HG02678 (cell line): Measurements from ENCODE around the gene NGRN.
"Not testable (repeated sequence)": the region's sequence is repeated elsewhere in the genome, so short reads cannot be mapped to it uniquely, and the experiment has no call there.

Experiments used
- ATAC-seq: cut with Tn5 transposase; IDR thresholded peaks from one replicate; pipeline ENCODE4 v1.9.1; 2021; ENCODE audit warnings: mild to moderate bottlenecking, moderate library complexity; ENCODE audit not compliant: unreplicated experiment

The NGRN gene

DNA sequence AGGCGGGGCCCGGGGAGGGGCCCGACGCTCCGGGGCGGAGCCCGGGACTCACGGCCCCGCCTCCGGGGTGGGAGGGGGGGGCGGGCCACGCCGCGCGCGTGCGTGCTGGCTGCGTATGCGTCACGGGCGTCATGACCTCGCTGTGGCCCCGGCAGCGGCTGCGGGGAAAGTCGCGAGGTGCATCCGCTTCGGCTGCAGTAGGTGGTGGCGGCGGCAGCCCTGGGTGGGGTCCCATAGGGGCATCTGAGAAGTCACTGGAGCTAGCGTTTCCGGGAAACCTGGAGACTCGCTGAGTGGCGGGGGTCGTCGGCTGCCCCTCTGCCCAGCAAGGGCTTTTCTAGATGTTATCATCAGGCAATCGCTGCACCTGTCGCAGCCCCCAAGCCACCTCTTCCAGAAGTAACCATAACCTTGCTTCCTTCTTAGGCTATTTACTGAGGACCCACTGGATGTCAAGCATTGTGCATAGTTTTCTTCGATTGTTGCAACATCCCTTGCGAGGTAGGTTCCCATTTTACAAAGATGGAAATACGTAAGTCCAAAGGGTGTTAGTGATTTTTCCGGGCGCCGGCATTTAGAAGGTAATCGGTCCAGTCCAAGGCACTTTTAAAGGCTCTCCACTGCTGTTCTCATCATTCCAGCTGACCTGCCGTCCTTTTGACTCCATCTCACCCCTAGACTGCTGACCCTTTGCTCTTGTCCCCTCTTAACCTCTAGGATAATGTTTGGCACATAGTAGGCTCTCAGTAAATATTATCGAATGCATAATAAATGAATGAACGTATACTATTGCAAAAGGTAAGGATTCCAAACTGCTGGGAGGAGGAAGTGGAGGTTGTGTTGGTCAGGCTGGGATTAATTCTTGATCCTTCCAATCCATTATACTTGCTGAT lies 31.1 kb upstream of the NGRN start, which contains the start of gene GDPGP1:
GDPGP1 (plus strand) TSS at position 114 of the 893 bp plus-strand sequence. CDS start 6,700 bp downstream, outside the sequence.
- peak; percentile 64 for ATAC-seq

GRCh38 chr15:90239371-90239770 lies 26.1 kb upstream of the NGRN start:
- ATAC-seq, result no peak

GRCh38 chr15:90240856-90241255 lies 24.6 kb upstream of the NGRN start:
- no peak for ATAC-seq

DNA sequence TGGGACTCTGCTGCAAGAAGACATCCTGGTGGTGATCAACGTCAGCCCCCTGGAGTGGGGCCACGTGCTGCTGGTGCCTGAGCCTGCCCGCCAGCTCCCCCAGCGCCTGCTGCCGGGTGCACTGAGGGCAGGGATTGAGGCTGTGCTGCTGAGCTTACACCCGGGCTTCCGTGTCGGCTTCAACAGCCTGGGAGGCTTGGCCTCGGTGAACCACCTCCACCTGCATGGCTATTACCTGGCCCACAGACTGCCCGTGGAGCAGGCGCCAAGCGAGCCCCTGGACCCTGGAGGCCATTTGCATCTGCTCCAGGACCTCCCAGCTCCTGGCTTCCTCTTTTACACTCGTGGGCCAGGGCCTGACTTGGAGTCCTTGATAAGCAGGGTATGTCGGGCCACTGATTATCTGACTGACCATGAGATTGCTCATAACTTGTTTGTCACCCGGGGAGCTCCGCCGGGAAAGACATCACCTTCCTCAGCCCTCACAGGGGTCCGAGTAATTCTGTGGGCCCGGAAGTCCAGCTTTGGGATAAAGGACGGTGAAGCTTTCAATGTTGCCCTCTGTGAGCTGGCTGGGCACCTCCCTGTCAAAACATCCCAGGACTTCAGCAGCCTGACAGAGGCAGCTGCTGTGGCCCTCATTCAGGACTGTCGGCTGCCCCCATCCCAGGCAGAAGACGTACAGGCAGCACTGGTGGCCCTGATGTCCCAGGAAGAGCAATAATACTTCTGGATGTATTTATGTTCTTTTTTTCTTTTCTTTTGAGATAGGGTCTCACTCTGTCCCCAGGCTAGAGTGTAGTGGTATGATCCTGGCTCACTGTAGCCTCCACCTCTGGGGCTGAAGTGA lies 23.9 kb upstream of the NGRN start:
- ATAC-seq, result no peak

DNA sequence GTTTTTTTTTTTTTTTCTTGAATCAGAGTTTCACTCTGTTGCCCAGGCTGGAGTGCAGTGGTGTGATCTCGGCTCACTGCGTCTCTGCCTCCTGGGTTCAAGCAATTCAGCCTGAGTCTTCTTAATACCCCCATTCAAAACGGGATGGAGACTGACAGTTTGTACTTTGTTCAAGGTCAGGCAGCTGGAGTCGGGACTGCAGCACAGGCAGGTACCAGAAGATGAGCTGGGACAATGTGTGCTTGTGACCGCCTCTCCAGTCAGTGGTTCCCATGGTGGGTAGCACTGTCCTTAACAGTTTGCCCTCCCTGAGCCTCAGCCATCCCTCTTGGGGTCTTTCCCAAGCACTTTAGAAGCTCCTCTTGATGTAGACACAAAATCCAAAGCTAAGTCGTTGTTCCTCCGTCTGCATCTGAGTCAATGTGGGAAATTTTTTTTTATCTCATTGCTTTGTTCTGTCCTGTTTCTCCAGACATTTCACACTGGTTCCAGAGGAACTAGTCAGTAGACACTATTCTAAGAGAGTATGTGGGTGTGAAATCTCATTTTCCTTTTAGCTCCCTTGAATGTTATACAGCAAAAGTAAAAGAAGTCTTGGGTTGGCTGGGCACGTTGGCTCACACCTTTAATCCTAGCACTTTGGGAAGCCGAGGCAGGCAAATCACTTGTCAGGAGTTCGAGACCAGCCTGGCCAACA lies 21.4 kb upstream of the NGRN start:
- ATAC-seq, result no peak

DNA sequence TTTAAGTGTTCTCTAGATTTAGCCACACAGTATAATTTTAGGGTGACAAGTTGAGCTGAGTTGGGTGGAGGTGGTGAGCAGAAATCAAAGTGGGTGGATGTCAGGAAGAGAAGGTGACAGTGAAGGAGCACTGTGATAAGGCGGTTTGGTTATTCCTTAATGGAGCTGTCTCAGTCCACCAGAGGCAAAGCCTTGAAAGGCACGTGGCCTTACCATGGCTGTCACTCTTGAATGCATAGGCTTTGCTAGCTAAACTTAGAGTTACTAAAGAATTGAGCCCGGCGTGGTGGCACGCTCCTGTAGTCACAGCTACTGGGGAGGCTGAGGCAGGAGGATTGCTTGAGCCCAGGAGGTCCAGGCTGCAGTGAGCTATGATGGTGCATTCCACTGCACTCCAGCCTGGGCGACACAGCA lies 16.7 kb upstream of the NGRN start:
- no peak for ATAC-seq

DNA sequence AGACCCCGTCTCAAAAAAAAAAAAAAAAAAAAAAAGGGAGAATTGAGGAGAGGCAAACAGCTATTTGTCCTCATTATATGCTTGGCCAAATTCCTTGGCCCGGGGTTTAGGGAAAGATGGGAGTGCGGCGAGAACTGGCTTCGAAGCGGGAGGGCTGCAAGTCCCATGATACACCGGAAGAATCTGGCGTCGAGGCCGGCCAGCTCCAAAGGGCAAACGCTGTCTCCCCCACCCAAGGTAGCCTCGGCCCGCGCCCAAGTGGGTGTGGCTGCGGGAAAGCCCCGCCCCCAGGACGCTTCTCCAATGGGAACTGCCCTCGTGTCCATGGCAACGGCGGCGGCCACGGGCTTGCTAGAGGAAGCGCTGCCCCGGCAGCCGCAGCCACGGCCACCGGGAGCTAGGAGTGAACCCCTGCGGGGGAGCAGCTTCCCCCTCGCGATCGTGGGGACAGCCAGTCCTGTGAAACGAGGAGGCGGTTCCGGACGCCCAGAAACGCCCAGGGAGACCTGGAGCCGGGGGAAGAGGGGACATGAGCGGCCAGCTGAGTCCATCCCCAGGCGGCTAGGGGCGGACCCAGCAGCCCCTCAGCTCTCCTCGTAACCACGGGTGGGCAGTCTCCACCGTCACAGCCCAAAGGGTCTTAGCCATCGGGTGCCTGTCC lies 16.1 kb upstream of the NGRN start, which contains the start of gene TTLL13:
TTLL13 (plus strand) TSS at position 354 of the 661 bp plus-strand sequence. CDS start 1,075 bp downstream, outside the sequence.
- peak; percentile 74 for ATAC-seq

DNA sequence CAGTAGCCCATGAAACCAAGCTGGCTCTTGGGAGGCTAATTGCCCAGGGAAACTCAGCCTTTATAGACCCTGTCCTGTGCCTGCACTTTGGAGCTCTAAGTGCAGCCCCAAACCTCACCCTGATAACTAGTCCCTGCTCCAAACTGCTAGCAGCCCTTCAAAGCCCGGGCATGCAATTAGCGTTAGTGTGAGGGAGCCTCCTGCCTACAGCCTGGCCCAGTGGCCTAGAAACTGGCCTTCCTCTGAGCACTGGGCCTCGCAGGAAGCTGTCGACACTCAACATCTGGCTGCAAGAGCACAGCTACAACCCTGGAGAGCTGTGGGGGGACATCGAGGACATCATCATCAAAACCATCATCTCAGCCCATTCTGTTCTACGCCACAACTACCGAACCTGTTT lies 7.7 kb upstream of the NGRN start:
- no peak for ATAC-seq

DNA sequence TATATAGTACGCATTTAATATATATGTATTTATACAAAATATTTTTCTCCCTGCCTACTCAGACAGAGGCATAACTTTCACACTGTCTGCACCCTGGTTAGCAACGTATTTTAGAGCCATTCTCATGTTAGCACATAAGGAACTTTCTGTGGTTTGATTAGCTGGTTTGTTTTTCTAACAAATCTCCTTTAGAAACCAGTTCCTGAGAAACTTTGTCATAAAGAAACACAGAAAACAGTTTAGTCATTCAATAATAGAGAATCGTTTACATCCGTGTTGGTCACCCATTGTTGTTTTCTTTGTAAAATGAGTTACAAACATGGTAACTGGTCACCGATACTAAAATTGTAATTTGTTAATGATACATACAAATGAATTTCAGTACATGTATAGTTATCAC lies 5.9 kb upstream of the NGRN start:
- peak; percentile 71 for ATAC-seq

DNA sequence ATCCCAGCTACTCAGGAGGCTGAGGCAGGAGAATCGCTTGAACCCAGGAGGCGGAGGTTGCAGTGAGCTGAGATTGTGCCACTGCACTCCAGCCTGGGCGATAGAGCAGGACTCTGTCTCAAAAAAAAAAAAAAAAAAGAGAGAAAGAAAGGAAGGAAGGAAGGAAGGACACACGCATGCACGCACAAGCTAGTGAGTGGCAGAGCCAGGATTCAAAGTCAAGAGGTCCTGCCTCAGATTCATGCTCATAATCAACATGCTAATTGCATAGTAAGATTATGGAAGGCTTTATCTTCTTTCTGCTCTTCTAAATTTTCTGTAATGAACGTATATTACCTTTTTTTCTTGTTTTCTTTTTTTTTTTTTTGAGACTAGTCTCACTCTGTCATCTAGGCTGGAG lies 4.7 kb upstream of the NGRN start:
- not testable (repeated sequence) for ATAC-seq

- ATAC-seq, result no peak
Observed at GRCh38 chr15:90261811-90262210, 3.7 kb upstream of the NGRN start.

GRCh38 chr15:90262426-90262825 lies 3.0 kb upstream of the NGRN start:
- ATAC-seq, result no peak

- no peak for ATAC-seq
Observed at GRCh38 chr15:90264671-90265070, 801 bp upstream of the NGRN start.

DNA sequence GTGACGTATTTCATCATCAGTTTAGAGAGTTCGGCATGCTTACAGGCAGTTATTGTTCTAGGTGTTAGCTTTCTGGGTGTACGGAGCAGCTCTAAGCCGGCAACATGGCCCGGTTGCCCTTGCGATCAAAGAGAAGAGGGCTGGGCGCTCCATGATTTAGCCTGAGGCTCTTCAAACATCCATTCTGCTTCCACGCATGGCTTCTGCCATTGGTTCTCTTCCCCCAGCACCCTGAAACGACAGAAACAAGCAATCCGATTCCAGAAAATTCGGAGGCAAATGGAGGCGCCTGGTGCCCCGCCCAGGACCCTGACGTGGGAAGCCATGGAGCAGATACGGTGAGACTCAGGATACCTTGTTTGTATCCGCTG lies 574 bp downstream of the NGRN start:
- ATAC-seq, result no peak

GRCh38 chr15:90266485-90266884 lies 1.0 kb downstream of the NGRN start:
- ATAC-seq, result no peak

GRCh38 chr15:90268415-90268814 lies 2.9 kb downstream of the NGRN start:
- ATAC-seq, result no peak

GRCh38 chr15:90270502-90271150 lies 5.2 kb downstream of the NGRN start:
- no peak for ATAC-seq

- no peak for ATAC-seq
Observed at GRCh38 chr15:90271459-90272166, 6.1 kb downstream of the NGRN start.

GRCh38 chr15:90278467-90278866 lies 13.0 kb downstream of the NGRN start:
- not testable (repeated sequence) for ATAC-seq
